SK-N-SH (cell line): ENCODE results near the gene DZIP3. TPM values are rescaled to one million over a fixed set of nuclear protein-coding genes. Genes with fewer than 3 reads are reported as not detected.

Experiments
- polyA plus RNA-seq, 3 experiments: library from polyadenylated mRNA; depleted of rRNA; stranded (reverse); fragments of >200 nt; gene quantifications; 2 replicates each; pipeline ENCODE4 v1.2.3, GENCODE V29; 2012
- small RNA-seq, 7 experiments: library from RNA; depleted of rRNA; stranded (forward); fragments of <200 nt; gene quantifications; one replicate each; pipeline ENCODE3, GENCODE V24; 2012

Gene DZIP3
- polyA plus RNA-seq, 1 of the 3 experiments (the other 2 are of a cell fraction): 6.3 TPM

Small RNA genes lying within 50 kb of the gene (small RNA-seq; reads per million reads assigned to genes)
- gene AC092185.1 (0 reads per million in 7 experiments), gene RF00156 (0 reads per million in 7 experiments)

Other genes with a start within 250 kb of the DZIP3 start
- gene MYH15, start 79.1 kb upstream of the DZIP3 start, polyA plus RNA-seq (2012; rRNA removed): 2.1 and 3.2 TPM in 2 replicates
- 6.9 and 7.1 TPM in 2 replicates for gene CIP2A, start 284 bp upstream of the DZIP3 start, polyA plus RNA-seq (2012; rRNA removed)
- gene RETNLB, start 167.7 kb downstream of the DZIP3 start, polyA plus RNA-seq (2012; rRNA removed): not detected in 2 replicates
- gene TRAT1, start 233.1 kb downstream of the DZIP3 start, polyA plus RNA-seq (2012; rRNA removed): not detected in 2 replicates